HCT116 (cell line): ENCODE results near the gene SRRT. TPM values are rescaled to one million over a fixed set of nuclear protein-coding genes. Genes with fewer than 3 reads are reported as not detected.

Experiments
- ATAC-seq: fragments of 200-7000 bp; cut with Tn5 transposase; 2 replicates; pipeline ENCODE4 v1.9.1; 2020; ENCODE audit warnings: mild to moderate bottlenecking, moderate library complexity
- BruUV-seq: library from RNA; stranded (reverse); fragments of 400-500 nt; replicated peaks from 2 replicates; lab custom pipeline; 2021; lab: Mats Ljungman, UMichigan
- CTCF ChIA-PET: fragments of 300-600 bp; sonication (Branson Sonifier 250); formaldehyde crosslinking; loops from one replicate; lab custom pipeline; 2021; ENCODE audit warnings: antibody characterized with exemption; lab: Charles Lee
- POLR2A ChIA-PET: fragments of 300-600, 350-600 bp; sonication (Branson Sonifier 250); formaldehyde crosslinking; loops from one replicate; lab custom pipeline; 2021; ENCODE audit warnings: antibody characterized with exemption; lab: Charles Lee
- RAD21 ChIA-PET, 2 experiments: fragments of 300-600 bp; sonication (Branson Sonifier 250); formaldehyde crosslinking; loops; one replicate each; lab custom pipeline; 2023; ENCODE audit warnings: low total read pairs in 2 of 2; ENCODE audit not compliant: uncharacterized antibody in 2 of 2, unreplicated experiment in 2 of 2, low non-redundant PET in 1 of 2; lab: Charles Lee
- DNase-seq: peaks from one replicate; pipeline ENCODE4 v3.0.0-alpha.2; 2010; ENCODE audit warnings: low read depth, low spot score
- H2AFZ ChIP-seq: fragments of 200-600 bp; shearing (Covaris generic), sonication (generic); 2 replicates; pipeline ENCODE4 v1.6.1; 2017; ENCODE audit warnings: low read depth, mixed run types, mixed read lengths, antibody characterized with exemption, low read length; ENCODE audit not compliant: poor library complexity, severe bottlenecking
- H3K27ac ChIP-seq: 2 replicates; pipeline ENCODE4 v1.5.1; 2012; ENCODE audit warnings: low read depth, low read length
- H3K27me3 ChIP-seq: fragments of 200-600 bp; sonication (generic); 2 replicates; pipeline ENCODE4 v1.6.1; 2016; ENCODE audit warnings: mixed run types, low read length, mixed read lengths; ENCODE audit not compliant: insufficient read depth
- H3K36me3 ChIP-seq, 2 experiments: fragments of 200-500 bp in 1 of 2; fragments of 200-600 bp in 1 of 2; sonication (Bioruptor generic) in 1 of 2; sonication (generic) in 1 of 2; 2 replicates each; pipeline versions ENCODE4 v1.5.1 to v1.6.1; 2014 to 2016; ENCODE audit warnings: low read length in 2 of 2, inconsistent platforms in 1 of 2, mixed read lengths in 1 of 2, mixed run types in 1 of 2; ENCODE audit not compliant: insufficient read depth in 2 of 2, control insufficient read depth in 1 of 2
- H3K4me1 ChIP-seq, 2 experiments: fragments of 200-600 bp in 1 of 2; sonication (generic) in 1 of 2; 2 replicates each; pipeline versions ENCODE4 v1.5.1 to v1.6.1; 2012 to 2017; ENCODE audit warnings: low read length in 2 of 2, inconsistent platforms in 1 of 2, mild to moderate bottlenecking in 1 of 2, mixed read lengths in 1 of 2, mixed run types in 1 of 2, moderate library complexity in 1 of 2; ENCODE audit not compliant: insufficient read depth in 2 of 2, control insufficient read depth in 1 of 2
- H3K4me2 ChIP-seq: fragments of 200-600 bp; sonication (generic); 2 replicates; pipeline ENCODE4 v1.6.1; 2017; ENCODE audit warnings: mixed run types, low read length, mixed read lengths
- H3K4me3 ChIP-seq, 2 experiments: fragments of 200-600 bp in 1 of 2; sonication (generic) in 1 of 2; replicated peaks in 1 of 2; 2 replicates each; pipeline ENCODE4 v1.5.1; 2011 to 2016; ENCODE audit warnings: low read length in 2 of 2, control low read depth in 1 of 2, low read depth in 1 of 2, mild to moderate bottlenecking in 1 of 2, mixed read lengths in 1 of 2, mixed run types in 1 of 2
- H3K79me2 ChIP-seq: fragments of 200-600 bp; sonication (generic); 2 replicates; pipeline ENCODE4 v1.6.1; 2017; ENCODE audit warnings: mild to moderate bottlenecking, mixed run types, low read length, moderate library complexity, mixed read lengths; ENCODE audit not compliant: insufficient read depth
- H3K9ac ChIP-seq: fragments of 200-600 bp; sonication (generic); 2 replicates; pipeline ENCODE4 v1.6.1; 2016; ENCODE audit warnings: low read length, mixed read lengths
- H3K9me2 ChIP-seq: fragments of 200-600 bp; sonication (generic), shearing (Covaris generic); 2 replicates; pipeline ENCODE4 v1.6.1; 2017; ENCODE audit warnings: mixed run types, mild to moderate bottlenecking, moderate library complexity; ENCODE audit not compliant: insufficient read depth
- H3K9me3 ChIP-seq, 2 experiments: fragments of 200-500 bp in 1 of 2; fragments of 200-600 bp in 1 of 2; sonication (Bioruptor generic) in 1 of 2; sonication (generic) in 1 of 2; 2 replicates each; pipeline ENCODE4 v1.6.1; 2014 to 2017; ENCODE audit warnings: low read length in 2 of 2, mixed read lengths in 2 of 2, inconsistent platforms in 1 of 2, low read depth in 1 of 2, mild to moderate bottlenecking in 1 of 2, mixed run types in 1 of 2, moderate library complexity in 1 of 2; ENCODE audit not compliant: control insufficient read depth in 1 of 2, insufficient read depth in 1 of 2
- H4K20me1 ChIP-seq: fragments of 200-600 bp; sonication (generic), shearing (Covaris generic); 2 replicates; pipeline ENCODE4 v1.6.1; 2017; ENCODE audit warnings: mixed run types, mild to moderate bottlenecking, moderate library complexity; ENCODE audit not compliant: insufficient read depth
- CBX3 ChIP-seq: IDR thresholded peaks from 2 replicates; pipeline ENCODE4 v1.6.1; 2012; ENCODE audit warnings: low read depth
- EGR1 ChIP-seq: IDR thresholded peaks from 2 replicates; pipeline ENCODE4 v1.6.1; 2012; ENCODE audit warnings: low read depth
- ELF1 ChIP-seq: IDR thresholded peaks from 2 replicates; pipeline ENCODE4 v1.6.1; 2012; ENCODE audit warnings: low read depth, borderline replicate concordance
- FOSL1 ChIP-seq: IDR thresholded peaks from 2 replicates; pipeline ENCODE4 v1.6.1; 2012; ENCODE audit warnings: low read depth
- POLR2A ChIP-seq: IDR thresholded peaks from 2 replicates; pipeline ENCODE4 v1.7.0; 2011; ENCODE audit warnings: borderline replicate concordance; ENCODE audit not compliant: insufficient read depth, insufficient read length; ENCODE audit errors: extremely low read depth
- POLR2AphosphoS5 ChIP-seq: IDR thresholded peaks from 2 replicates; pipeline ENCODE4 v1.6.1; 2011; ENCODE audit warnings: mild to moderate bottlenecking, low read depth, low read length, moderate library complexity
- RAD21 ChIP-seq: IDR thresholded peaks from 2 replicates; pipeline ENCODE4 v1.6.1; 2012; ENCODE audit warnings: low read depth, mild to moderate bottlenecking
- REST ChIP-seq: IDR thresholded peaks from 2 replicates; pipeline ENCODE4 v1.6.1; 2012; ENCODE audit warnings: low read depth
- SIN3A ChIP-seq: IDR thresholded peaks from 2 replicates; pipeline ENCODE4 v1.6.1; 2012; ENCODE audit warnings: low read depth
- TCF7L2 ChIP-seq: IDR thresholded peaks from 2 replicates; pipeline ENCODE4 v1.7.0; 2011; ENCODE audit warnings: borderline replicate concordance, inconsistent platforms; ENCODE audit not compliant: insufficient read depth, insufficient read length; ENCODE audit errors: extremely low read depth
- ZNF274 ChIP-seq: fragments of 200-500 bp; sonication (Bioruptor generic); IDR thresholded peaks from 2 replicates; pipeline ENCODE4 v1.6.1; 2014; ENCODE audit warnings: mild to moderate bottlenecking, low read depth, low read length, inconsistent platforms
- intact Hi-C: fragments of 100-400 bp; cut with micrococcal nuclease; formaldehyde crosslinking; loops from 2 replicates; pipeline ENCODE4 v1.10.0; 2022
- total RNA-seq: library from RNA; stranded (reverse); gene quantifications from one replicate; pipeline ENCODE4 v1.2.1, GENCODE V29; 2021; ENCODE audit not compliant: unreplicated experiment
- TF ChIP-seq, protein P1 (sequence below), 3 experiments: fragments of 200-600 bp in 1 of 3; sonication (generic) in 1 of 3; IDR thresholded peaks in 2 of 3; conservative IDR thresholded peaks in 1 of 3; 2 replicates each; pipeline ENCODE4 v1.5.1; 2012 to 2017; ENCODE audit warnings: low read depth in 2 of 3, low read length in 2 of 3, antibody characterized with exemption in 1 of 3, borderline replicate concordance in 1 of 3, control low read depth in 1 of 3, mild to moderate bottlenecking in 1 of 3, mixed read lengths in 1 of 3, mixed run types in 1 of 3, moderate library complexity in 1 of 3; ENCODE audit not compliant: insufficient read depth in 1 of 3
- TF ChIP-seq, protein P2 (sequence below): IDR thresholded peaks from 2 replicates; pipeline ENCODE4 v1.6.1; 2012

SRRT gene
- total RNA-seq, 1 experiment from 2014 or later: 252 TPM

DNA sequence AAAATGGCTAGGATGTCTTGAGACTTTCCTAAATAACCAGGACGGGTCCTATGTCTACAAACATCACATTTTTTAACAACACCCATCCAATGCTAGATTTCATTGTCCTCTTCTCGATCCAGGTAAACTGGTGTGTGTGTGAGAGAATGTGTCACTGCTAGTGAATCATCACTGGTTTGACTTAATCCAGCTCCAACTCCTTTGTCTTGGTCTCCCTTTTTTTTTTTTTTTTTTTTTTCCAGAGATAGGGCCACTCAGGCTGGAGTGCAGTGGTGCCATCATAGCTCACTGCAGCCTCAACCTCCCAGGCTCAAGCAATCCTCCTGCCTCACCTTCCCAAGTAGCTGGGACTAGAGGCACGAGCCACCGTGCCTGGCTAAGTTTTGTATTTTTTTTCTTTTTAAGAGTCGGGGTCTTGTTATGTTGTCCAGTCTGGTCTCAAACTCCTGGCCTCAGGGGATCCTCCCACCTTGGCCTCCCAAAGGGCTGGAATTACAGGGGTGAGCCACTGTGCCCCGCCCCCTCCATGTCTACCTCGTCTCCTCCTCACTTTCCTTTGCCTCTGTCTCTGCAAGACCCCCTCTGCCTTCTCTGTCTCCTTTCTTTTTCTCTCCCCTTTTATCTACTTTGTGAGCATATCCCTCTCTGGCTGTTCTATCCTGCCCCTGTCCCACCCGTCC, 16.8 kb downstream of the SRRT start:
- CTCF ChIA-PET: interaction anchor here (0.6 to 1.4 kb wide), 2 partner anchors 167 to 320 kb away, joined by 3 read pairs; no protein-coding TSS in a partner anchor

More for the DNA sequence above, 16.8 kb downstream of the SRRT start:
- Histone ChIP-seq H3K4me1 (peaks cover 12 to 67% of the 10 kb centered on the region in 2 experiments), H3K36me3 (peaks cover 11 to 25% of the 10 kb centered on the region in 2 experiments; a peak in 3 of 4 replicates), H2AFZ (no peak overlapping the region)
- DNase-seq: no peak
- TF ChIP-seq RAD21 (no peak), CBX3 (no peak), ZNF274 (no peak), TCF7L2 (no peak), POLR2A (no peak), FOSL1 (no peak), EGR1 (no peak), POLR2AphosphoS5 (no peak), REST (no peak), ELF1 (no peak), SIN3A (no peak)
- TF ChIP-seq, protein P1, sequence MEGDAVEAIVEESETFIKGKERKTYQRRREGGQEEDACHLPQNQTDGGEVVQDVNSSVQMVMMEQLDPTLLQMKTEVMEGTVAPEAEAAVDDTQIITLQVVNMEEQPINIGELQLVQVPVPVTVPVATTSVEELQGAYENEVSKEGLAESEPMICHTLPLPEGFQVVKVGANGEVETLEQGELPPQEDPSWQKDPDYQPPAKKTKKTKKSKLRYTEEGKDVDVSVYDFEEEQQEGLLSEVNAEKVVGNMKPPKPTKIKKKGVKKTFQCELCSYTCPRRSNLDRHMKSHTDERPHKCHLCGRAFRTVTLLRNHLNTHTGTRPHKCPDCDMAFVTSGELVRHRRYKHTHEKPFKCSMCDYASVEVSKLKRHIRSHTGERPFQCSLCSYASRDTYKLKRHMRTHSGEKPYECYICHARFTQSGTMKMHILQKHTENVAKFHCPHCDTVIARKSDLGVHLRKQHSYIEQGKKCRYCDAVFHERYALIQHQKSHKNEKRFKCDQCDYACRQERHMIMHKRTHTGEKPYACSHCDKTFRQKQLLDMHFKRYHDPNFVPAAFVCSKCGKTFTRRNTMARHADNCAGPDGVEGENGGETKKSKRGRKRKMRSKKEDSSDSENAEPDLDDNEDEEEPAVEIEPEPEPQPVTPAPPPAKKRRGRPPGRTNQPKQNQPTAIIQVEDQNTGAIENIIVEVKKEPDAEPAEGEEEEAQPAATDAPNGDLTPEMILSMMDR (IDR thresholded peaks at IDR 0.05 in 2 of 3, conservative IDR thresholded peaks at IDR 0.05 in 1 of 3; ENCODE audit: borderline replicate concordance in 1 of 3, insufficient read depth in 1 of 3, low read depth in 2 of 3, low read length in 2 of 3): no peak
- TF ChIP-seq, protein P2, sequence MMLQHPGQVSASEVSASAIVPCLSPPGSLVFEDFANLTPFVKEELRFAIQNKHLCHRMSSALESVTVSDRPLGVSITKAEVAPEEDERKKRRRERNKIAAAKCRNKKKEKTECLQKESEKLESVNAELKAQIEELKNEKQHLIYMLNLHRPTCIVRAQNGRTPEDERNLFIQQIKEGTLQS: no peak
- TF ChIP-seq, all 23 proteins: peak for 0
- Histone ChIP-seq H3K9me2 (no peaks in the 10 kb centered on the region), H3K4me2 (peak overlapping the region; percentile 98), H3K9me3 (no peaks in the 10 kb centered on the region), H3K9ac (no peak overlapping the region), H3K4me3 (no peak overlapping the region), H4K20me1 (no peaks in the 10 kb centered on the region), H3K79me2 (peaks cover 27% of the 10 kb centered on the region), H3K27ac (no peak overlapping the region), H3K27me3 (no peaks in the 10 kb centered on the region; the same call in 1 of the 2 replicates)
- intact Hi-C loops: no loop called here
- ChIA-PET RAD21 (no interaction called here), POLR2A (interaction anchor here (0.6 to 1.0 kb wide), 2 partner anchors 17 to 296 kb away, joined by 3 to 4 read pairs; partner anchors contain the start of gene SRRT)
- no peak for ATAC-seq
- BruUV-seq: no TSS peak
